H9 (cell line): ENCODE measurements around the gene SC5D. TPM values are rescaled to one million over a fixed set of nuclear protein-coding genes. Genes with fewer than 3 reads are reported as not detected.

Source experiments
- DNase-seq: peaks from one replicate; pipeline ENCODE4 v3.0.0-alpha.2; 2017
- H2AFZ ChIP-seq: one replicate; pipeline ENCODE4 v1.6.1; 2013; ENCODE audit warnings: mild to moderate bottlenecking, low read length, control low read depth, moderate library complexity
- H2AK5ac ChIP-seq: 2 replicates; pipeline ENCODE4 v1.6.1; 2013; ENCODE audit warnings: low read length, control low read depth, mixed read lengths; ENCODE audit not compliant: insufficient read length
- H2BK120ac ChIP-seq: one replicate; pipeline ENCODE4 v1.6.1; 2013; ENCODE audit warnings: low read depth, mild to moderate bottlenecking, low read length, control low read depth, inconsistent platforms; ENCODE audit not compliant: poor library complexity, severe bottlenecking
- H2BK12ac ChIP-seq: 2 replicates; pipeline ENCODE4 v1.6.1; 2013; ENCODE audit warnings: low read length, control low read depth, mixed read lengths, low read depth; ENCODE audit not compliant: insufficient read length
- H2BK15ac ChIP-seq: 2 replicates; pipeline ENCODE4 v1.6.1; 2013; ENCODE audit warnings: low read depth, low read length, control low read depth
- H2BK20ac ChIP-seq: one replicate; pipeline ENCODE4 v1.6.1; 2013; ENCODE audit warnings: low read depth, mild to moderate bottlenecking, low read length, control low read depth, inconsistent platforms; ENCODE audit not compliant: poor library complexity, severe bottlenecking
- H2BK5ac ChIP-seq: 2 replicates; pipeline ENCODE4 v1.6.1; 2013; ENCODE audit warnings: low read length, control low read depth, mixed read lengths; ENCODE audit not compliant: insufficient read length
- H3K14ac ChIP-seq: 2 replicates; pipeline ENCODE4 v1.6.1; 2013; ENCODE audit warnings: low read length, control low read depth; ENCODE audit not compliant: insufficient read depth
- H3K18ac ChIP-seq: 2 replicates; pipeline ENCODE4 v1.6.1; 2013; ENCODE audit warnings: low read depth, mild to moderate bottlenecking, mixed read lengths, low read length, control low read depth; ENCODE audit not compliant: insufficient read length
- H3K23ac ChIP-seq: 2 replicates; pipeline ENCODE4 v1.6.1; 2013; ENCODE audit warnings: low read length, control low read depth, mixed read lengths, low read depth; ENCODE audit not compliant: insufficient read length
- H3K23me2 ChIP-seq: 2 replicates; pipeline ENCODE4 v1.6.1; 2013; ENCODE audit warnings: low read depth, mild to moderate bottlenecking, mixed read lengths, low read length, control low read depth; ENCODE audit not compliant: insufficient read length, poor library complexity, severe bottlenecking
- H3K27ac ChIP-seq: 2 replicates; pipeline ENCODE4 v1.5.1; 2013; ENCODE audit warnings: low read length, control low read depth, mixed read lengths, low read depth; ENCODE audit not compliant: insufficient read length
- H3K27me3 ChIP-seq: 2 replicates; pipeline ENCODE4 v1.6.1; 2013; ENCODE audit warnings: low read length, control low read depth, inconsistent platforms; ENCODE audit not compliant: insufficient read depth
- H3K4ac ChIP-seq: 2 replicates; pipeline ENCODE4 v1.6.1; 2013; ENCODE audit warnings: low read depth, mild to moderate bottlenecking, control low read depth, inconsistent platforms, low read length, moderate library complexity
- H3K4me1 ChIP-seq: 2 replicates; pipeline ENCODE4 v1.6.1; 2013; ENCODE audit warnings: low read length, control low read depth, inconsistent platforms; ENCODE audit not compliant: insufficient read depth
- H3K4me2 ChIP-seq: 2 replicates; pipeline ENCODE4 v1.6.1; 2013; ENCODE audit warnings: low read length, control low read depth, mixed read lengths; ENCODE audit not compliant: insufficient read length, insufficient read depth
- H3K56ac ChIP-seq: 2 replicates; pipeline ENCODE4 v1.6.1; 2013; ENCODE audit warnings: low read depth, mild to moderate bottlenecking, mixed read lengths, low read length, control low read depth; ENCODE audit not compliant: insufficient read length
- H3K79me1 ChIP-seq: 2 replicates; pipeline ENCODE4 v1.6.1; 2013; ENCODE audit warnings: low read depth, mild to moderate bottlenecking, moderate library complexity, low read length, control low read depth, inconsistent platforms; ENCODE audit not compliant: insufficient read depth, poor library complexity, severe bottlenecking
- H3K79me2 ChIP-seq: 2 replicates; pipeline ENCODE4 v1.6.1; 2013; ENCODE audit warnings: low read length, control low read depth, inconsistent platforms; ENCODE audit not compliant: insufficient read depth
- H3K9ac ChIP-seq: 2 replicates; pipeline ENCODE4 v1.6.1; 2013; ENCODE audit warnings: low read length, control low read depth, mixed read lengths; ENCODE audit not compliant: insufficient read length; ENCODE audit errors: extremely low read depth
- H3K9me3 ChIP-seq: one replicate; pipeline ENCODE4 v1.6.1; 2013; ENCODE audit warnings: low read depth, low read length, inconsistent platforms; ENCODE audit not compliant: control insufficient read depth
- H3T11ph ChIP-seq: one replicate; pipeline ENCODE4 v1.6.1; 2013; ENCODE audit warnings: mild to moderate bottlenecking, low read length, control low read depth, inconsistent platforms
- H4K20me1 ChIP-seq: one replicate; pipeline ENCODE4 v1.6.1; 2013; ENCODE audit not compliant: control insufficient read depth, insufficient read length, insufficient read depth
- H4K5ac ChIP-seq: 2 replicates; pipeline ENCODE4 v1.6.1; 2013; ENCODE audit warnings: low read depth, mild to moderate bottlenecking, mixed read lengths, low read length, control low read depth; ENCODE audit not compliant: insufficient read length
- H4K8ac ChIP-seq: replicated peaks from 2 replicates; pipeline ENCODE4 v1.6.1; 2013; ENCODE audit warnings: low read length, control low read depth, mixed read lengths, low read depth; ENCODE audit not compliant: insufficient read length
- H4K91ac ChIP-seq: 2 replicates; pipeline ENCODE4 v1.6.1; 2013; ENCODE audit warnings: low read depth, mild to moderate bottlenecking, moderate library complexity, mixed read lengths, low read length, control low read depth; ENCODE audit not compliant: insufficient read length
- H3K27ac Mint-ChIP-seq, 3 experiments: 2 replicates in 2 of 3; 3 replicates in 1 of 3; pipeline ENCODE4 v1.8.0; 2020 to 2021; ENCODE audit warnings: mixed read lengths in 3 of 3, mild to moderate bottlenecking in 1 of 3, moderate library complexity in 1 of 3
- H3K27me3 Mint-ChIP-seq: 2 replicates; pipeline ENCODE4 v1.8.0; 2021; ENCODE audit warnings: low read depth, mild to moderate bottlenecking, moderate library complexity, mixed read lengths
- H3K36me3 Mint-ChIP-seq, 3 experiments: 2 replicates in 2 of 3; 3 replicates in 1 of 3; pipeline ENCODE4 v1.8.0; 2020 to 2021; ENCODE audit warnings: low read depth in 3 of 3, mixed read lengths in 3 of 3; ENCODE audit not compliant: insufficient read depth in 1 of 3
- H3K4me1 Mint-ChIP-seq, 2 experiments: 2 replicates each; pipeline ENCODE4 v1.8.0; 2020; ENCODE audit warnings: mixed read lengths in 2 of 2
- H3K4me3 Mint-ChIP-seq, 2 experiments: 2 replicates in 1 of 2; 3 replicates in 1 of 2; pipeline ENCODE4 v1.8.0; 2020 to 2021; ENCODE audit warnings: mild to moderate bottlenecking in 2 of 2, mixed read lengths in 2 of 2, moderate library complexity in 1 of 2
- H3K9me3 Mint-ChIP-seq, 2 experiments: 2 replicates in 1 of 2; 3 replicates in 1 of 2; pipeline ENCODE4 v1.8.0; 2020; ENCODE audit warnings: mild to moderate bottlenecking in 2 of 2, mixed read lengths in 2 of 2, moderate library complexity in 1 of 2
- WGBS: extraction: QIAGEN DNeasy Blood & Tissue Kit; methylation state at CpG from one replicate; pipeline ENCODE4 v1.1.7; 2013; ENCODE audit warnings: missing lambda C conversion rate, low lambda C conversion rate, mixed read lengths; ENCODE audit not compliant: insufficient read length; ENCODE audit errors: extremely low coverage; 5-methylcytosine and 5-hydroxymethylcytosine counted together
- total RNA-seq: library from RNA; stranded (reverse); gene quantifications from 2 replicates; pipeline ENCODE4 v1.2.1, GENCODE V29; 2021
- TF ChIP-seq, protein P1 (sequence below): fragments of 200-600 bp; sonication (generic); conservative IDR thresholded peaks from 3 replicates; pipeline ENCODE4 v1.8.0; 2021; ENCODE audit warnings: antibody characterized with exemption, mild to moderate bottlenecking

Gene SC5D
- total RNA-seq, 1 experiment from 2014 or later = 92.0 TPM

DNA sequence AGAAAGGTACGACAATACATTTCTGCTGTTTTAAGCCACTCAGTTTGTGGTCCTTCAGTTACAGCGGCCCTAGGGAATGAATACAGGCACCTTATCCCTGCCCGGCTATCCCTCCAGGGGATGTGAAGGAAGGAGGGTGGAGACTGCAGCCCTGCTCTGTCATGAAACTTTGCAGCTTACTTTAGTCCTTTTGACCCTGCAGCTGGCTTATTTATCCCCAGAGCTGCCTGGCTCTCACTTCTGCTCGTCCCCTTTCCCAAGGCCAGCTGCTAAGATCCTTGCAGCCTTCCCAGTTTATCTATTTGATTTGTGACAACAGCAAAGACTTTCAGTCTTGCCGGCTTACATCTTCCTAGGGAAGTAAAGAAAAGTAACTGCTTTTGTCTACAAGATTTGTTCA, 55.2 kb downstream of the SC5D start:
- H3K23ac ChIP-seq = no peak overlapping the region
- no peak overlapping the region for H4K8ac ChIP-seq
- no peak overlapping the region for H3T11ph ChIP-seq
- no peak overlapping the region for H3K4ac ChIP-seq
- no peak overlapping the region for H2BK5ac ChIP-seq
- no CpG with 5 or more reads among the region's 5 CpGs for WGBS
- Mint-ChIP-seq H3K27ac (no peak overlapping the region), H3K36me3 (no peaks in the 10 kb centered on the region), H3K27me3 (no peaks in the 10 kb centered on the region; the same call in none of the 2 replicates), H3K4me3 (no peak overlapping the region), H3K9me3 (no peaks in the 10 kb centered on the region), H3K4me1 (peaks cover 18% of the 10 kb centered on the region in 2 experiments)
- H4K91ac ChIP-seq = no peak overlapping the region
- H3K27me3 ChIP-seq = no peaks in the 10 kb centered on the region
- no peak for DNase-seq
- no peak overlapping the region for H3K56ac ChIP-seq
- H2BK120ac ChIP-seq = no peak overlapping the region
- H3K9me3 ChIP-seq = no peaks in the 10 kb centered on the region
- no peaks in the 10 kb centered on the region for H3K23me2 ChIP-seq
- H3K18ac ChIP-seq = no peak overlapping the region
- TF ChIP-seq, protein P1, sequence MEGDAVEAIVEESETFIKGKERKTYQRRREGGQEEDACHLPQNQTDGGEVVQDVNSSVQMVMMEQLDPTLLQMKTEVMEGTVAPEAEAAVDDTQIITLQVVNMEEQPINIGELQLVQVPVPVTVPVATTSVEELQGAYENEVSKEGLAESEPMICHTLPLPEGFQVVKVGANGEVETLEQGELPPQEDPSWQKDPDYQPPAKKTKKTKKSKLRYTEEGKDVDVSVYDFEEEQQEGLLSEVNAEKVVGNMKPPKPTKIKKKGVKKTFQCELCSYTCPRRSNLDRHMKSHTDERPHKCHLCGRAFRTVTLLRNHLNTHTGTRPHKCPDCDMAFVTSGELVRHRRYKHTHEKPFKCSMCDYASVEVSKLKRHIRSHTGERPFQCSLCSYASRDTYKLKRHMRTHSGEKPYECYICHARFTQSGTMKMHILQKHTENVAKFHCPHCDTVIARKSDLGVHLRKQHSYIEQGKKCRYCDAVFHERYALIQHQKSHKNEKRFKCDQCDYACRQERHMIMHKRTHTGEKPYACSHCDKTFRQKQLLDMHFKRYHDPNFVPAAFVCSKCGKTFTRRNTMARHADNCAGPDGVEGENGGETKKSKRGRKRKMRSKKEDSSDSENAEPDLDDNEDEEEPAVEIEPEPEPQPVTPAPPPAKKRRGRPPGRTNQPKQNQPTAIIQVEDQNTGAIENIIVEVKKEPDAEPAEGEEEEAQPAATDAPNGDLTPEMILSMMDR = no peak
- H2BK12ac ChIP-seq = no peak overlapping the region
- no peaks in the 10 kb centered on the region for H3K79me1 ChIP-seq
- H2BK20ac ChIP-seq = no peak overlapping the region
- no peak overlapping the region for H3K27ac ChIP-seq
- no peak overlapping the region for H2AFZ ChIP-seq
- no peak overlapping the region for H3K4me2 ChIP-seq
- H2AK5ac ChIP-seq = no peak overlapping the region
- H4K20me1 ChIP-seq = no peaks in the 10 kb centered on the region
- H3K4me1 ChIP-seq = no peaks in the 10 kb centered on the region
- no peak overlapping the region for H3K14ac ChIP-seq
- no peak overlapping the region for H3K9ac ChIP-seq
- H3K79me2 ChIP-seq = no peaks in the 10 kb centered on the region
- no peak overlapping the region for H2BK15ac ChIP-seq
- H4K5ac ChIP-seq = no peak overlapping the region
